ENCODE results near the gene MYO1G. TPM values are rescaled to one million over a fixed set of nuclear protein-coding genes. Genes with fewer than 3 reads are reported as not detected.
A peak's percentile ranks its signal among the peaks of the same experiment; 100 is the strongest.

Gene MYO1G
- not detected for polyA plus RNA-seq (2013, experiment 1 of 2)
- polyA plus RNA-seq (2013, experiment 2 of 2), result not detected

DNA sequence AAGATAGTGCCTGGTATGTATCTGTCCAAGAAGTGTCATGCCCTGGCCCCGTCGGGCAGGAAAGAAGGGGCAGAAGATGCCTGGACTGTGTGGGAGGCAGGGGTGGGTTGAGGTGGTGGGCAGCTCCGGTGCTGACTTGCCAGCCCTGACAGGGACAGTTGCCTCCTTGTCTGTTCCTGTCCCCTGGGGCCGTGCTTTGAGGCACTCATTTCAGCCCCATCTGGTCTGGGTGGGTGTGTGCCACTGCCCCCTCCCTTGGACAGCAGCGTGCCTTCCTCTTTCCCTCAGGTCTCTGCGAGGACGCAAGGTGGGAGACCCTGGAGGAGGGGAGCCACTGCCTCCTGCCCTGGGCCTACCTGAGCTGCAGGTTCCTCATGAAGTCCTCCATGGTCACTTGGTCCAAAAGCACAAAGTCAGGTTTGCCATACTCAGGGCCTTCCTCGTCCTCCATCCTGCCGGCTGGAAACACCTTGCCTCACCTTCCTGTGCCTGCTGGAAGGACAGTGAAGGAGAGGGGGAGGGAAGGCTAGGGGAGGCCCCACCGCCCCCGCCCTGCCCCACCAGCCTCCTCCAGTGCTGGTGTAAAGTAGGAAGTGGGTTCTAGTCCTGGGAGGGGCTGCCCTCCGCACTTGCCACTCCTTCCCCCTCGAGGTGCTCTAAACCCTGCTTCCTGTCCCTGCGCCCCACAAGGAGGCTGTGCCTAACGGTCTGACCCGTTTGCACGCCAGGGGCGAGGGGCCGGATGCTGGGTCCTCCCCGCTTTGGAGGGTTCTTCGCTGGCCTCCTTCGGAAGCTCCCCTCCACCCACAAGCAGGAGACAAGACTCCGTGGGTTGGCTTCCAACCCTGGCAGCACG is at the start of gene MYO1G:
Gene MYO1G (minus strand): TSS at position 505 of the 856 bp plus-strand sequence. CDS start 54 bp downstream, at position 451.
- H3K23ac ChIP-seq (ENCODE audit: low read length in 2 of 2), result no peak within 1 kb of the TSS
- no peak within 1 kb of the TSS for H3K14ac ChIP-seq (ENCODE audit: low read length in 2 of 2)
- H3K79me1 ChIP-seq (replicated peaks; ENCODE audit: low read length, poor library complexity, severe bottlenecking), result peaks cover 7% of the 10 kb centered on the region
- H3K4me1 ChIP-seq (ENCODE audit: control insufficient read depth, insufficient read depth, low read depth, low read length), result peaks cover 8% of the 10 kb centered on the region
- H3K4ac ChIP-seq (ENCODE audit: low read depth in 1 of 2, low read length in 2 of 2), result no peak within 1 kb of the TSS
- no peak within 1 kb of the TSS for H3K18ac ChIP-seq (ENCODE audit: low read depth in 1 of 2, low read length in 2 of 2)
- H3K9me3 ChIP-seq (ENCODE audit: control insufficient read depth, low read length), result no peaks in the 10 kb centered on the region
- no peak within 1 kb of the TSS for H2BK5ac ChIP-seq (ENCODE audit: low read depth, low read length, poor library complexity, severe bottlenecking)
- no peak within 1 kb of the TSS for H3K27ac ChIP-seq (ENCODE audit: low read length, poor library complexity, severe bottlenecking)
- no peak within 1 kb of the TSS for H4K91ac ChIP-seq (ENCODE audit: low read length)
- no peak within 1 kb of the TSS for H2BK12ac ChIP-seq (ENCODE audit: low read length in 2 of 2)
- H4K8ac ChIP-seq (ENCODE audit: low read length), result no peak within 1 kb of the TSS
- no peak within 1 kb of the TSS for H2AK5ac ChIP-seq (ENCODE audit: low read length, severe bottlenecking)
- H3K4me3 ChIP-seq (ENCODE audit: insufficient read depth in 1 of 2, low read depth in 1 of 2, low read length in 2 of 2), result no peak within 1 kb of the TSS
- no peak within 1 kb of the TSS for H2BK120ac ChIP-seq (ENCODE audit: low read depth, low read length)
- 97% methylated on average over 21 of the region's 24 CpGs for WGBS
- H3K4me2 ChIP-seq (ENCODE audit: low read length, poor library complexity, severe bottlenecking), result no peak within 1 kb of the TSS
- no peak within 1 kb of the TSS for H2AFZ ChIP-seq (ENCODE audit: low read depth, low read length)
- H3K36me3 ChIP-seq (ENCODE audit: control insufficient read depth in 1 of 2, insufficient read depth in 2 of 2, low read depth in 1 of 2, low read length in 2 of 2), result peaks cover 34 to 54% of the 10 kb centered on the region in 2 experiments
- H3K9ac ChIP-seq (ENCODE audit: low read length), result no peak within 1 kb of the TSS
- no peak within 1 kb of the TSS for H2BK15ac ChIP-seq (ENCODE audit: low read depth, poor library complexity, severe bottlenecking)
- H3K27me3 ChIP-seq (ENCODE audit: control insufficient read depth in 1 of 2, insufficient read depth in 1 of 2, low read length in 2 of 2), result no peaks in the 10 kb centered on the region
- no peak for DNase-seq

GRCh38 chr7:45028138-45028919 is 49.5 kb upstream of the MYO1G start:
- peak overlapping the region in 1 of 2 experiments; percentile 89 for H2BK12ac ChIP-seq (ENCODE audit: low read length in 2 of 2)
- no peaks in the 10 kb centered on the region for H3K9me3 ChIP-seq (ENCODE audit: control insufficient read depth, low read length)
- peak overlapping the region in 1 of 2 experiments; percentile 86 for H3K18ac ChIP-seq (ENCODE audit: low read depth in 1 of 2, low read length in 2 of 2)
- no peak overlapping the region for H2AFZ ChIP-seq (ENCODE audit: low read depth, low read length)
- no peak overlapping the region for H3K27ac ChIP-seq (ENCODE audit: low read length, poor library complexity, severe bottlenecking)
- H3K14ac ChIP-seq (ENCODE audit: low read length in 2 of 2), result no peak overlapping the region
- H4K91ac ChIP-seq (ENCODE audit: low read length), result no peak overlapping the region
- peaks cover 20% of the 10 kb centered on the region for H3K4me1 ChIP-seq (ENCODE audit: control insufficient read depth, insufficient read depth, low read depth, low read length)
- no peaks in the 10 kb centered on the region for H3K27me3 ChIP-seq (ENCODE audit: control insufficient read depth in 1 of 2, insufficient read depth in 1 of 2, low read length in 2 of 2)
- H3K36me3 ChIP-seq (ENCODE audit: control insufficient read depth in 1 of 2, insufficient read depth in 2 of 2, low read depth in 1 of 2, low read length in 2 of 2), result peaks cover 21 to 40% of the 10 kb centered on the region in 2 experiments
- peak overlapping the region; percentile 41 for H4K8ac ChIP-seq (ENCODE audit: low read length)
- no peak overlapping the region for H2BK5ac ChIP-seq (ENCODE audit: low read depth, low read length, poor library complexity, severe bottlenecking)
- no peak overlapping the region for H3K23ac ChIP-seq (ENCODE audit: low read length in 2 of 2)
- WGBS, result 96% methylated on average over 17 of the region's 17 CpGs
- H3K4me3 ChIP-seq (ENCODE audit: insufficient read depth in 1 of 2, low read depth in 1 of 2, low read length in 2 of 2), result no peak overlapping the region
- peak overlapping the region; percentile 19 for H2BK120ac ChIP-seq (ENCODE audit: low read depth, low read length)
- H2BK15ac ChIP-seq (ENCODE audit: low read depth, poor library complexity, severe bottlenecking), result peak overlapping the region; percentile 93
- peaks cover 37% of the 10 kb centered on the region for H3K79me1 ChIP-seq (replicated peaks; ENCODE audit: low read length, poor library complexity, severe bottlenecking)
- H3K9ac ChIP-seq (ENCODE audit: low read length), result no peak overlapping the region
- no peak for DNase-seq
- no peak overlapping the region for H3K4ac ChIP-seq (ENCODE audit: low read depth in 1 of 2, low read length in 2 of 2)
- no peak overlapping the region for H3K4me2 ChIP-seq (ENCODE audit: low read length, poor library complexity, severe bottlenecking)
- H2AK5ac ChIP-seq (ENCODE audit: low read length, severe bottlenecking), result no peak overlapping the region

- 99% methylated on average over 4 of the region's 4 CpGs for WGBS
Observed at GRCh38 chr7:45027774-45028114, 48.9 kb upstream of the MYO1G start.

More at GRCh38 chr7:45027774-45028114, 48.9 kb upstream of the MYO1G start:
- Histone ChIP-seq H4K91ac (ENCODE audit: low read length) (peak overlapping the region; percentile 90), H3K27ac (ENCODE audit: low read length, poor library complexity, severe bottlenecking) (no peak overlapping the region), H3K9me3 (ENCODE audit: control insufficient read depth, low read length) (no peaks in the 10 kb centered on the region), H3K14ac (ENCODE audit: low read length in 2 of 2) (no peak overlapping the region), H2AK5ac (ENCODE audit: low read length, severe bottlenecking) (no peak overlapping the region), H3K4ac (ENCODE audit: low read depth in 1 of 2, low read length in 2 of 2) (peak overlapping the region; percentile 12 to 81), H3K9ac (ENCODE audit: low read length) (no peak overlapping the region), H3K18ac (ENCODE audit: low read depth in 1 of 2, low read length in 2 of 2) (peak overlapping the region; percentile 14 to 86), H3K4me2 (ENCODE audit: low read length, poor library complexity, severe bottlenecking) (no peak overlapping the region), H2BK15ac (ENCODE audit: low read depth, poor library complexity, severe bottlenecking) (peak overlapping the region; percentile 93), H3K36me3 (ENCODE audit: control insufficient read depth in 1 of 2, insufficient read depth in 2 of 2, low read depth in 1 of 2, low read length in 2 of 2) (peaks cover 21 to 40% of the 10 kb centered on the region in 2 experiments), H2BK120ac (ENCODE audit: low read depth, low read length) (peak overlapping the region; percentile 19), H3K4me3 (ENCODE audit: insufficient read depth in 1 of 2, low read depth in 1 of 2, low read length in 2 of 2) (no peak overlapping the region), H2BK5ac (ENCODE audit: low read depth, low read length, poor library complexity, severe bottlenecking) (no peak overlapping the region), H3K23ac (ENCODE audit: low read length in 2 of 2) (no peak overlapping the region), H3K27me3 (ENCODE audit: control insufficient read depth in 1 of 2, insufficient read depth in 1 of 2, low read length in 2 of 2) (no peaks in the 10 kb centered on the region), H3K79me1 (replicated peaks; ENCODE audit: low read length, poor library complexity, severe bottlenecking) (peaks cover 38% of the 10 kb centered on the region), H2BK12ac (ENCODE audit: low read length in 2 of 2) (no peak overlapping the region), H3K4me1 (ENCODE audit: control insufficient read depth, insufficient read depth, low read depth, low read length) (peaks cover 17% of the 10 kb centered on the region), H2AFZ (ENCODE audit: low read depth, low read length) (no peak overlapping the region), H4K8ac (ENCODE audit: low read length) (peak overlapping the region; percentile 80)
- DNase-seq, result no peak

Measured in mesenchymal stem cell (in vitro differentiated cells and primary cell).